GM12865 (cell line): ENCODE results near the gene TEKT1.

ENCODE experiments used
- DNase-seq: peaks from one replicate; pipeline ENCODE4 v3.0.0; 2010; ENCODE audit warnings: low read depth
- H3K4me3 ChIP-seq: 2 replicates; pipeline ENCODE4 v1.5.1; 2011; ENCODE audit warnings: mild to moderate bottlenecking, low read depth, low read length, control low read depth
- CTCF ChIP-seq: IDR thresholded peaks from 2 replicates; pipeline ENCODE4 v1.5.1; 2011; ENCODE audit warnings: low read length, control low read depth, low read depth, inconsistent platforms; ENCODE audit not compliant: insufficient read depth; ENCODE audit errors: missing control alignments

TEKT1 gene

GRCh38 chr17:6811510-6811909 is 20.0 kb downstream of the TEKT1 start:
- no peak for TF ChIP-seq CTCF
- no peak for DNase-seq
- H3K4me3 ChIP-seq = no peak overlapping the region

GRCh38 chr17:6800422-6801027 is 31.0 kb downstream of the TEKT1 start:
- no peak for DNase-seq
- H3K4me3 ChIP-seq = no peak overlapping the region
- no peak for TF ChIP-seq CTCF

- no peak for TF ChIP-seq CTCF
- no peak for DNase-seq
- H3K4me3 ChIP-seq = no peak overlapping the region
Observed at GRCh38 chr17:6799738-6800137, 31.8 kb downstream of the TEKT1 start.

GRCh38 chr17:6797718-6798351 is 33.7 kb downstream of the TEKT1 start:
- no peak for DNase-seq
- no peak overlapping the region for H3K4me3 ChIP-seq
- TF ChIP-seq CTCF = no peak

- no peak overlapping the region for H3K4me3 ChIP-seq
- TF ChIP-seq CTCF = no peak
- no peak for DNase-seq
Observed at GRCh38 chr17:6796887-6797490, 34.5 kb downstream of the TEKT1 start.

GRCh38 chr17:6796017-6796886 is 35.3 kb downstream of the TEKT1 start:
- H3K4me3 ChIP-seq = no peak overlapping the region
- TF ChIP-seq CTCF = no peak
- no peak for DNase-seq
